B cell (primary cell): Measurements from ENCODE around the gene DUS2. TPM values are rescaled to one million over a fixed set of nuclear protein-coding genes. Genes with fewer than 3 reads are reported as not detected.

Experiments
- ATAC-seq: fragments of 200-7000 bp; cut with Tn5 transposase; one replicate; pipeline ENCODE4 v1.10.0; 2021; ENCODE audit warnings: low read depth, mild to moderate bottlenecking, moderate number of reproducible peaks, moderate library complexity
- CTCF ChIA-PET: fragments of 350-600 bp; sonication (Branson Sonifier 250); formaldehyde crosslinking; loops from one replicate; lab custom pipeline; 2021; ENCODE audit warnings: antibody characterized with exemption, inconsistent platforms; lab: Charles Lee
- POLR2A ChIA-PET: fragments of 350-600 bp; sonication (Branson Sonifier 250); formaldehyde crosslinking; loops from one replicate; lab custom pipeline; 2021; ENCODE audit warnings: antibody characterized with exemption; lab: Charles Lee
- DNase-seq: peaks from one replicate; pipeline ENCODE4 v3.0.0; 2013
- H2AFZ ChIP-seq: 2 replicates; pipeline ENCODE4 v1.6.1; 2012; ENCODE audit warnings: mild to moderate bottlenecking, low read depth, low read length; ENCODE audit not compliant: insufficient read depth, poor library complexity, severe bottlenecking
- H3K27ac ChIP-seq, 2 donors: 1 replicate in 1 of 2; 2 replicates in 1 of 2; pipeline ENCODE4 v1.5.1; 2012 to 2013; ENCODE audit warnings: low read length in 2 of 2, mild to moderate bottlenecking in 2 of 2, moderate library complexity in 1 of 2
- H3K27me3 ChIP-seq, 4 experiments: fragments of 200-600 bp in 1 of 4; sonication (generic) in 1 of 4; replicated peaks in 1 of 4; 1 replicate in 2 of 4; 2 replicates in 2 of 4; pipeline versions ENCODE4 v1.6.1 to v1.7.0; 2013 to 2016; ENCODE audit warnings: low read length in 3 of 4, mild to moderate bottlenecking in 2 of 4, mixed read lengths in 1 of 4, moderate library complexity in 1 of 4; ENCODE audit not compliant: insufficient read depth in 4 of 4, control insufficient read depth in 3 of 4; ENCODE audit errors: control extremely low read depth in 1 of 4
- H3K36me3 ChIP-seq, 2 experiments: replicated peaks in 1 of 2; 1 replicate in 1 of 2; 2 replicates in 1 of 2; pipeline versions ENCODE4 v1.6.1 to v1.7.1; 2013; ENCODE audit warnings: low read length in 1 of 2; ENCODE audit not compliant: insufficient read depth in 2 of 2, control insufficient read depth in 1 of 2; ENCODE audit errors: control extremely low read depth in 1 of 2, extremely low read depth in 1 of 2
- H3K4me1 ChIP-seq, 2 donors: fragments of 200-600 bp in 1 of 2; sonication (generic) in 1 of 2; 1 replicate in 1 of 2; 2 replicates in 1 of 2; pipeline versions ENCODE4 v1.5.1 to v1.6.1; 2013 to 2017; ENCODE audit warnings: low read length in 2 of 2; ENCODE audit not compliant: control insufficient read depth in 2 of 2, insufficient read depth in 2 of 2
- H3K4me2 ChIP-seq: replicated peaks from 2 replicates; pipeline ENCODE3; 2012; ENCODE audit warnings: mild to moderate bottlenecking, low read depth, low read length; ENCODE audit not compliant: poor library complexity, severe bottlenecking
- H3K4me3 ChIP-seq, 5 experiments: fragments of 200-600 bp in 1 of 5; sonication (generic) in 1 of 5; 1 replicate in 3 of 5; 2 replicates in 2 of 5; pipeline versions ENCODE4 v1.5.1 to v1.7.0; 2011 to 2016; ENCODE audit warnings: low read length in 4 of 5, mild to moderate bottlenecking in 4 of 5, low read depth in 2 of 5, control low read depth in 1 of 5, moderate library complexity in 1 of 5; ENCODE audit not compliant: insufficient read depth in 1 of 5; ENCODE audit errors: control extremely low read depth in 1 of 5, extremely low read depth in 1 of 5
- H3K79me2 ChIP-seq: fragments of 200-600 bp; sonication (generic); one replicate; pipeline ENCODE4 v1.6.0; 2016; ENCODE audit warnings: low read length; ENCODE audit not compliant: control insufficient read depth, insufficient read depth
- H3K9ac ChIP-seq: fragments of 200-600 bp; sonication (generic); 2 replicates; pipeline ENCODE4 v1.6.1; 2017; ENCODE audit warnings: mild to moderate bottlenecking, low read length, moderate library complexity
- H3K9me3 ChIP-seq, 3 donors: one replicate each; pipeline versions ENCODE4 v1.6.1 to v1.7.1; 2013; ENCODE audit warnings: low read length in 2 of 3; ENCODE audit not compliant: control insufficient read depth in 2 of 3, insufficient read depth in 1 of 3; ENCODE audit errors: control extremely low read depth in 1 of 3
- H4K20me1 ChIP-seq: 2 replicates; pipeline ENCODE4 v1.6.0; 2012; ENCODE audit warnings: mild to moderate bottlenecking, low read length; ENCODE audit not compliant: insufficient read depth, control insufficient read depth, poor library complexity, severe bottlenecking
- H3K27ac Mint-ChIP-seq: one replicate; pipeline ENCODE4 v1.8.0; 2021; ENCODE audit warnings: mixed read lengths
- H3K27me3 Mint-ChIP-seq: one replicate; pipeline ENCODE4 v1.8.0; 2021; ENCODE audit warnings: mixed read lengths
- H3K4me1 Mint-ChIP-seq: one replicate; pipeline ENCODE4 v1.8.0; 2021; ENCODE audit warnings: mixed read lengths
- H3K4me3 Mint-ChIP-seq: one replicate; pipeline ENCODE4 v1.8.0; 2021; ENCODE audit warnings: mixed read lengths
- H3K9me3 Mint-ChIP-seq: one replicate; pipeline ENCODE4 v1.8.0; 2022; ENCODE audit warnings: mixed read lengths; ENCODE audit not compliant: insufficient read depth
- CTCF ChIP-seq: fragments of 200-600 bp; IDR thresholded peaks from one replicate; pipeline ENCODE4 v1.8.0; 2022; ENCODE audit warnings: antibody characterized with exemption, mild to moderate bottlenecking
- EZH2 ChIP-seq: IDR thresholded peaks from 2 replicates; pipeline ENCODE4 v1.6.1; 2012; ENCODE audit warnings: borderline replicate concordance, low read depth, mild to moderate bottlenecking, moderate library complexity, low read length; ENCODE audit not compliant: insufficient read depth, poor library complexity, severe bottlenecking
- WGBS: methylation state at CpG from one replicate; pipeline ENCODE4 v1.1.5; 2013; ENCODE audit warnings: missing lambda C conversion rate; ENCODE audit not compliant: insufficient coverage; 5-methylcytosine and 5-hydroxymethylcytosine counted together
- intact Hi-C: fragments of 100-400 bp; cut with micrococcal nuclease; formaldehyde crosslinking; loops from one replicate; pipeline ENCODE4 v1.10.0; 2022
- polyA plus RNA-seq: library from polyadenylated mRNA; depleted of rRNA; stranded (reverse); fragments of >200 nt; gene quantifications from 2 replicates; pipeline ENCODE4 v1.2.3, GENCODE V29; 2012
- total RNA-seq, 2 donors: library from RNA; stranded (reverse); fragments of 120-200 nt in 1 of 2; gene quantifications; 1 replicate in 1 of 2; 2 replicates in 1 of 2; pipeline versions ENCODE4 v1.2.3 to v1.2.4, GENCODE V29; 2013 to 2022

Gene DUS2
- total and polyA plus RNA-seq, 2 donors (not counting 1 experiment from before 2014, with no cell fraction given), result 61.1 to 93.0 TPM

DNA sequence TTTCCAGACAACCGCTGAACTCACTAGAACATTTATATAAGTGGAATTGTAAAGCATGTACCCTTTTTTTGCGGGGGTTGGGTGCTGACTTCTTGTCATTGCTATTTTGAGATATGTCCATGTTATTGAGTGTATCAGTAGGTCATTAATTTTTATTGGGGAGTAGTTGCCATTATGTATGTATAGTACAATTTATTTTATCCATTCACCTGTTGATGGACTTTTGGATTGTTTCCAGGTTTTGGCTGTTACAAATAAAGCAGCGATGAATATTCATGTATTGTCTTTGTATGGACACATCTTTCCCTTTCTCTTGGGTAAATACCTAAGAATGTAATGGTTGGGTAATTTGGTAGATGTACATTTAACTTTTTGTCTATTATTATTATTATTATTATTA is 74.8 kb downstream of the DUS2 start:
- TF ChIP-seq CTCF (no peak), EZH2 (no peak)
- Mint-ChIP-seq H3K4me1 (peaks cover 71% of the 10 kb centered on the region), H3K27ac (no peak overlapping the region), H3K27me3 (no peaks in the 10 kb centered on the region), H3K4me3 (no peak overlapping the region), H3K9me3 (no peaks in the 10 kb centered on the region)
- DNase-seq (no peak), ATAC-seq (no peak)
- no CpG with 5 or more reads among the region's 3 CpGs for WGBS
- Histone ChIP-seq H3K9ac (no peak overlapping the region), H3K4me2 (no peak overlapping the region), H3K4me1 (peaks cover 41 to 59% of the 10 kb centered on the region in 2 donors), H2AFZ (no peak overlapping the region), H3K79me2 (peaks cover 100% of the 10 kb centered on the region), H3K27ac (peak overlapping the region in 1 of 2 donors; percentile 15), H3K36me3 (peaks cover 0 to 9% of the 10 kb centered on the region in 2 experiments), H3K9me3 (peaks cover 0 to 4% (median 3%) of the 10 kb centered on the region in 3 donors), H3K4me3 (no peak overlapping the region), H4K20me1 (peaks cover 95% of the 10 kb centered on the region), H3K27me3 (no peaks in the 10 kb centered on the region)
- POLR2A ChIA-PET, result interaction anchor here (0.7 kb wide), 1 partner anchor 321 kb away, joined by 3 read pairs; no protein-coding TSS in a partner anchor
- intact Hi-C loops, result no loop called here
- CTCF ChIA-PET, result interaction anchor here (1.3 kb wide), 1 partner anchor 130 kb away, joined by 4 read pairs; no protein-coding TSS in a partner anchor

DNA sequence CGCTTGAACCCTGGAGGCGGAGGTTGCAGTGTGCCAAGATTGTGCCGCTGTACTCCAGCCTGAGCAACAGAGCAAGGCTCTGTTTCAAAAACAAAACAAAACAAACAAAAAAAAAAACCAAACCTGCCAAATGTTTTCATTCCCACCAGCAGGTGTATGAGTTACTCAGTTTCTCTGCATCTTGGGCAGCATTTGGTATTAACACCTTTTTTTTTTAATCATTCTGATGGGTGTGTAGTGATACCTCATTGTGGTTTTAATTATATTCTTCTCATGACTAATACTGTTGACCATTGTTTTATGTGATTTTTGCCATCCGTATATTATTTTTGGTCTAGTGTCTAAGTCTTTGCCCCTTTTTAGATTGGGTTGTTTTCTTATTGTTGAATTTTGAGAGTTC is 77.4 kb downstream of the DUS2 start:
- WGBS, result 100% methylated on average over 1 of the region's 4 CpGs
- H3K36me3 ChIP-seq, result peaks cover 5 to 9% of the 10 kb centered on the region in 2 experiments
- DNase-seq, result no peak
- no peak overlapping the region for H2AFZ ChIP-seq
- peaks cover 0 to 11% (median 3%) of the 10 kb centered on the region in 3 donors for H3K9me3 ChIP-seq
- H3K27me3 ChIP-seq, result no peaks in the 10 kb centered on the region
- H3K4me1 Mint-ChIP-seq, result peaks cover 69% of the 10 kb centered on the region
- POLR2A ChIA-PET, result no interaction called here
- H3K4me3 ChIP-seq, result no peak overlapping the region
- CTCF ChIA-PET, result interaction anchor here (0.6 to 1.2 kb wide), 2 partner anchors 128 to 305 kb away, joined by 3 to 4 read pairs; no protein-coding TSS in a partner anchor
- no peak overlapping the region for H3K9ac ChIP-seq
- H4K20me1 ChIP-seq, result peaks cover 93% of the 10 kb centered on the region
- intact Hi-C loops, result no loop called here
- H3K4me1 ChIP-seq, result peaks cover 18 to 45% of the 10 kb centered on the region in 2 donors
- peak overlapping the region in 1 of 2 donors; percentile 29 for H3K27ac ChIP-seq
- no peak overlapping the region for H3K4me3 Mint-ChIP-seq
- peak overlapping the region; percentile 3 for H3K4me2 ChIP-seq
- no peak for ATAC-seq
- H3K79me2 ChIP-seq, result peaks cover 100% of the 10 kb centered on the region
- no peak overlapping the region for H3K27ac Mint-ChIP-seq
- TF ChIP-seq CTCF (no peak), EZH2 (no peak)
- no peaks in the 10 kb centered on the region for H3K9me3 Mint-ChIP-seq
- no peaks in the 10 kb centered on the region for H3K27me3 Mint-ChIP-seq
